DOHH2 (cell line): ENCODE measurements around the gene ZNF462.

Source experiments
- H3F3A ChIP-seq: fragments of 200-600 bp; sonication (generic), shearing (Covaris generic); 2 replicates; pipeline ENCODE4 v1.6.0; 2016; ENCODE audit warnings: antibody characterized with exemption, mild to moderate bottlenecking; ENCODE audit not compliant: control insufficient read depth, insufficient read depth
- H3K27ac ChIP-seq: fragments of 200-600 bp; sonication (generic); 2 replicates; pipeline ENCODE4 v1.5.1; 2014; ENCODE audit warnings: low read depth, mild to moderate bottlenecking, low read length, moderate library complexity
- H3K27me3 ChIP-seq: fragments of 200-600 bp; sonication (generic); 2 replicates; pipeline ENCODE4 v1.6.1; 2014; ENCODE audit warnings: mild to moderate bottlenecking, low read length, mixed read lengths; ENCODE audit not compliant: control insufficient read depth
- H3K36me3 ChIP-seq: fragments of 200-600 bp; sonication (generic); 2 replicates; pipeline ENCODE4 v1.6.1; 2014; ENCODE audit warnings: mild to moderate bottlenecking, low read length, moderate library complexity, mixed read lengths; ENCODE audit not compliant: control insufficient read depth
- H3K4me1 ChIP-seq: fragments of 200-600 bp; sonication (generic); 2 replicates; pipeline ENCODE4 v1.6.1; 2014; ENCODE audit warnings: mild to moderate bottlenecking, low read length, mixed read lengths; ENCODE audit not compliant: control insufficient read depth
- H3K4me2 ChIP-seq: fragments of 200-600 bp; sonication (generic); 2 replicates; pipeline ENCODE4 v1.6.0; 2014; ENCODE audit warnings: mild to moderate bottlenecking, low read length, moderate library complexity
- H3K4me3 ChIP-seq: fragments of 200-600 bp; sonication (generic); 2 replicates; pipeline ENCODE4 v1.5.1; 2014; ENCODE audit warnings: mild to moderate bottlenecking, low read length, mixed read lengths
- H3K79me2 ChIP-seq: fragments of 200-600 bp; sonication (generic); 2 replicates; pipeline ENCODE4 v1.6.1; 2014; ENCODE audit warnings: mild to moderate bottlenecking, low read length, mixed read lengths; ENCODE audit not compliant: control insufficient read depth
- H3K9me2 ChIP-seq: fragments of 200-600 bp; sonication (generic); replicated peaks from 2 replicates; pipeline ENCODE4 v1.6.1; 2014; ENCODE audit warnings: mild to moderate bottlenecking, low read length, mixed read lengths; ENCODE audit not compliant: control insufficient read depth
- H3K9me3 ChIP-seq: fragments of 200-600 bp; sonication (generic); 2 replicates; pipeline ENCODE4 v1.6.1; 2014; ENCODE audit warnings: antibody characterized with exemption, low read length, mixed read lengths; ENCODE audit not compliant: control insufficient read depth, insufficient read depth
- H4K20me1 ChIP-seq: fragments of 200-600 bp; sonication (generic); 2 replicates; pipeline ENCODE4 v1.6.0; 2014; ENCODE audit warnings: low read depth, mild to moderate bottlenecking, antibody characterized with exemption, low read length, moderate library complexity; ENCODE audit not compliant: control insufficient read depth, insufficient read depth
- CTCF ChIP-seq: fragments of 200-600 bp; sonication (generic); IDR thresholded peaks from one replicate; pipeline ENCODE4 v1.5.1; 2014; ENCODE audit warnings: antibody characterized with exemption, mild to moderate bottlenecking, low read depth, low read length; ENCODE audit not compliant: poor library complexity, severe bottlenecking
- EZH2phosphoT487 ChIP-seq: fragments of 200-600 bp; sonication (generic); IDR thresholded peaks from 2 replicates; pipeline ENCODE4 v1.6.1; 2017; ENCODE audit warnings: borderline replicate concordance, mild to moderate bottlenecking, antibody characterized with exemption, low read length, moderate library complexity, mixed read lengths

Gene ZNF462

GRCh38 chr9:106887066-106887465, 24.1 kb downstream of the ZNF462 start:
- Histone ChIP-seq H3K27ac (no peak overlapping the region), H4K20me1 (no peaks in the 10 kb centered on the region), H3K27me3 (no peaks in the 10 kb centered on the region), H3K36me3 (no peaks in the 10 kb centered on the region), H3K79me2 (no peaks in the 10 kb centered on the region), H3F3A (no peaks in the 10 kb centered on the region), H3K4me1 (no peaks in the 10 kb centered on the region), H3K4me3 (no peak overlapping the region), H3K9me3 (no peaks in the 10 kb centered on the region), H3K4me2 (no peak overlapping the region), H3K9me2 (no peaks in the 10 kb centered on the region)
- TF ChIP-seq EZH2phosphoT487: no peak
- no peak for TF ChIP-seq CTCF

- no peaks in the 10 kb centered on the region for H3K27me3 ChIP-seq
- H3K9me3 ChIP-seq: no peaks in the 10 kb centered on the region
- H3K36me3 ChIP-seq: no peaks in the 10 kb centered on the region
- H3K4me2 ChIP-seq: no peak overlapping the region
- H3K4me3 ChIP-seq: no peak overlapping the region
- H3K9me2 ChIP-seq: no peaks in the 10 kb centered on the region
- TF ChIP-seq CTCF: no peak
- no peak for TF ChIP-seq EZH2phosphoT487
- H3F3A ChIP-seq: no peaks in the 10 kb centered on the region
- H3K79me2 ChIP-seq: no peaks in the 10 kb centered on the region
- H3K27ac ChIP-seq: no peak overlapping the region
- H3K4me1 ChIP-seq: no peaks in the 10 kb centered on the region
- no peaks in the 10 kb centered on the region for H4K20me1 ChIP-seq
These were observed 26.2 kb downstream of the ZNF462 start for GRCh38 chr9:106889061-106889590.

GRCh38 chr9:106890608-106891007, 27.6 kb downstream of the ZNF462 start:
- Histone ChIP-seq H3F3A (no peaks in the 10 kb centered on the region), H3K27ac (no peak overlapping the region), H3K9me2 (no peaks in the 10 kb centered on the region), H3K79me2 (no peaks in the 10 kb centered on the region), H3K9me3 (no peaks in the 10 kb centered on the region), H3K4me3 (no peak overlapping the region), H3K4me2 (no peak overlapping the region), H3K36me3 (no peaks in the 10 kb centered on the region), H3K4me1 (no peaks in the 10 kb centered on the region), H3K27me3 (no peaks in the 10 kb centered on the region), H4K20me1 (no peaks in the 10 kb centered on the region)
- TF ChIP-seq EZH2phosphoT487 (no peak), CTCF (no peak)
